Measurements from ENCODE around the gene LRRC10B. TPM values are rescaled to one million over a fixed set of nuclear protein-coding genes. Genes with fewer than 3 reads are reported as not detected.

LRRC10B gene
- total RNA-seq, 1 experiment from 2014 or later = not detected

DNA sequence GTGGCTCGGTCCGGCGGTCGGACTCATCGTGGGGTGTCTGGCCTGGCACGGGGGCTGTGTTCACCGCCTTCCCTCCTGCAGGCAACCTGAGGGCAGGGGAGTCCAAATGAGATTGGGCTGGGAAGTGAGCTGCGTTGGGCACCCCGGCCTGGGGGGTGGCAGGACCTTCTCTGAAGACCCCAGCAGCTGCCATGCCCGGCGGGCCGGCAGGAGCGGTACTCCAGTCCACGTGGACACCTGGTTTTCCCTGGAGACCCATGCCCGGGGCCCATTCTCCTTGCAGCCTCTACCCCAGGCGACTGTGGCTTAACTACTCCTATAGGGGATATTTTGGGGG is 24.5 kb downstream of the LRRC10B start:
- Histone ChIP-seq H3K27me3 (ENCODE audit: insufficient read depth, low read length) (no peaks in the 10 kb centered on the region), H3K9me2 (ENCODE audit: insufficient read depth) (no peaks in the 10 kb centered on the region), H3K36me3 (ENCODE audit: control insufficient read depth in 1 of 2, insufficient read depth in 2 of 2, low read length in 2 of 2) (no peaks in the 10 kb centered on the region; a peak in 1 of 4 replicates), H3K4me2 (ENCODE audit: low read length) (no peak overlapping the region), H3K4me1 (ENCODE audit: control insufficient read depth in 1 of 2, insufficient read depth in 2 of 2, low read length in 2 of 2) (peaks cover 0 to 9% of the 10 kb centered on the region in 2 experiments; a peak in 2 of 4 replicates), H3K9me3 (ENCODE audit: control insufficient read depth in 1 of 2, insufficient read depth in 1 of 2, low read depth in 1 of 2, low read length in 2 of 2) (no peaks in the 10 kb centered on the region), H4K20me1 (ENCODE audit: insufficient read depth) (no peaks in the 10 kb centered on the region), H3K27ac (ENCODE audit: low read depth, low read length) (no peak overlapping the region), H2AFZ (ENCODE audit: low read depth, low read length, poor library complexity, severe bottlenecking) (no peak overlapping the region), H3K4me3 (replicated peaks in 1 of 2; ENCODE audit: low read depth in 1 of 2, low read length in 2 of 2) (no peak overlapping the region), H3K9ac (ENCODE audit: low read length) (no peak overlapping the region), H3K79me2 (ENCODE audit: insufficient read depth, low read length) (no peaks in the 10 kb centered on the region)
- TF ChIP-seq JUND (IDR thresholded peaks at IDR 0.05) (no peak), SIN3A (IDR thresholded peaks at IDR 0.05; ENCODE audit: low read depth) (no peak), TCF7L2 (IDR thresholded peaks at IDR 0.05; ENCODE audit: borderline replicate concordance, extremely low read depth, insufficient read depth, insufficient read length) (no peak), SRF (IDR thresholded peaks at IDR 0.05; ENCODE audit: low read depth) (no peak), EGR1 (IDR thresholded peaks at IDR 0.05; ENCODE audit: low read depth) (no peak), FOSL1 (IDR thresholded peaks at IDR 0.05; ENCODE audit: low read depth) (no peak), YY1 (IDR thresholded peaks at IDR 0.05; ENCODE audit: extremely low read depth, insufficient replicate concordance, low read depth, low read length) (no peak), POLR2AphosphoS5 (IDR thresholded peaks at IDR 0.05; ENCODE audit: low read depth, low read length) (no peak), EZH2 (IDR thresholded peaks at IDR 0.05) (no peak), SP1 (IDR thresholded peaks at IDR 0.05; ENCODE audit: low read depth) (no peak), ZNF274 (IDR thresholded peaks at IDR 0.05; ENCODE audit: low read depth, low read length) (no peak)
- TF ChIP-seq, protein P1, sequence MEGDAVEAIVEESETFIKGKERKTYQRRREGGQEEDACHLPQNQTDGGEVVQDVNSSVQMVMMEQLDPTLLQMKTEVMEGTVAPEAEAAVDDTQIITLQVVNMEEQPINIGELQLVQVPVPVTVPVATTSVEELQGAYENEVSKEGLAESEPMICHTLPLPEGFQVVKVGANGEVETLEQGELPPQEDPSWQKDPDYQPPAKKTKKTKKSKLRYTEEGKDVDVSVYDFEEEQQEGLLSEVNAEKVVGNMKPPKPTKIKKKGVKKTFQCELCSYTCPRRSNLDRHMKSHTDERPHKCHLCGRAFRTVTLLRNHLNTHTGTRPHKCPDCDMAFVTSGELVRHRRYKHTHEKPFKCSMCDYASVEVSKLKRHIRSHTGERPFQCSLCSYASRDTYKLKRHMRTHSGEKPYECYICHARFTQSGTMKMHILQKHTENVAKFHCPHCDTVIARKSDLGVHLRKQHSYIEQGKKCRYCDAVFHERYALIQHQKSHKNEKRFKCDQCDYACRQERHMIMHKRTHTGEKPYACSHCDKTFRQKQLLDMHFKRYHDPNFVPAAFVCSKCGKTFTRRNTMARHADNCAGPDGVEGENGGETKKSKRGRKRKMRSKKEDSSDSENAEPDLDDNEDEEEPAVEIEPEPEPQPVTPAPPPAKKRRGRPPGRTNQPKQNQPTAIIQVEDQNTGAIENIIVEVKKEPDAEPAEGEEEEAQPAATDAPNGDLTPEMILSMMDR (IDR thresholded peaks at IDR 0.05 in 2 of 3, conservative IDR thresholded peaks at IDR 0.05 in 1 of 3; ENCODE audit: borderline replicate concordance in 1 of 3, insufficient read depth in 1 of 3, low read depth in 2 of 3, low read length in 2 of 3) = no peak
- intact Hi-C loops (cut with micrococcal nuclease) = loop anchor here (5.0 kb wide), 1 partner anchor 94 kb away; no protein-coding TSS in a partner anchor
- no peak for DNase-seq (ENCODE audit: low read depth, low spot score)
- BruUV-seq (replicated peaks) = no TSS peak
- RAD21 ChIA-PET (ENCODE audit: low non-redundant PET in 1 of 2, low total read pairs in 2 of 2, uncharacterized antibody in 2 of 2, unreplicated experiment in 2 of 2) = no interaction called here
- POLR2A ChIA-PET = no interaction called here
- CTCF ChIA-PET = interaction anchor here (1.3 to 2.3 kb wide), 5 partner anchors 12 to 105 kb away, joined by 3 to 14 read pairs (median 8); no protein-coding TSS in a partner anchor
- no peak for ATAC-seq

Data from HCT116 (cell line).